ENCODE measurements around the gene CWC15. TPM values are rescaled to one million over a fixed set of nuclear protein-coding genes. Genes with fewer than 3 reads are reported as not detected.
"Not testable (repeated sequence)": the region's sequence is repeated elsewhere in the genome, so short reads cannot be mapped to it uniquely, and the experiment has no call there.

The CWC15 gene
- 93.7 and 96.4 TPM in 2 replicates for polyA plus RNA-seq (2013)

- Histone ChIP-seq H4K12ac (ENCODE audit: low read depth, low read length) (peak within 1 kb of the TSS; percentile 83), H2AFZ (ENCODE audit: insufficient read depth, low read length, poor library complexity) (peak within 1 kb of the TSS; percentile 77), H3K4me1 (ENCODE audit: control insufficient read depth in 1 of 2, insufficient read depth in 2 of 2, low read length in 2 of 2) (no peaks in the 10 kb centered on the region), H3K79me2 (ENCODE audit: control insufficient read depth, insufficient read depth, low read length, poor library complexity) (peaks cover 4% of the 10 kb centered on the region), H3K4ac (ENCODE audit: low read depth, low read length) (peak within 1 kb of the TSS; percentile 51), H3K18ac (ENCODE audit: low read length) (peak within 1 kb of the TSS; percentile 51), H2AK5ac (ENCODE audit: low read length) (peak within 1 kb of the TSS; percentile 95), H3K9ac (ENCODE audit: low read length) (peak within 1 kb of the TSS; percentile 98), H3K27me3 (ENCODE audit: insufficient read depth, low read length) (no peaks in the 10 kb centered on the region), H3K36me3 (ENCODE audit: control insufficient read depth in 1 of 2, insufficient read depth in 2 of 2, low read length in 2 of 2) (peaks cover 0 to 10% of the 10 kb centered on the region in 2 experiments), H4K8ac (ENCODE audit: low read depth, low read length) (peak within 1 kb of the TSS; percentile 87), H2BK12ac (ENCODE audit: low read length) (no peak within 1 kb of the TSS), H2BK5ac (ENCODE audit: low read depth, low read length, poor library complexity) (peak within 1 kb of the TSS; percentile 23), H3K79me1 (ENCODE audit: low read length) (peaks cover 6% of the 10 kb centered on the region), H3K4me2 (ENCODE audit: low read length) (peak within 1 kb of the TSS; percentile 75), H3K14ac (ENCODE audit: low read length) (peak within 1 kb of the TSS; percentile 65), H3K23ac (ENCODE audit: low read length) (no peak within 1 kb of the TSS), H3K9me3 (ENCODE audit: insufficient read depth, low read depth, low read length) (no peaks in the 10 kb centered on the region), H3K4me3 (ENCODE audit: low read depth, low read length) (peak within 1 kb of the TSS; percentile 97), H2BK120ac (ENCODE audit: insufficient read depth, low read length, poor library complexity) (peak within 1 kb of the TSS; percentile 54), H3K27ac (ENCODE audit: low read depth, low read length) (no peak within 1 kb of the TSS), H4K91ac (ENCODE audit: low read depth, low read length) (peak within 1 kb of the TSS; percentile 69)
- peak; percentile 93 to 96 for DNase-seq
- no CpG with 5 or more reads among the region's 66 CpGs for WGBS (ENCODE audit: extremely low coverage, insufficient coverage, insufficient read length)
Measured at GRCh38 chr11:94973099-94973968, at the start of gene CWC15, which contains the start of gene KDM4D. Gene CWC15, minus strand, starts transcription at chr11:94973556. Its CDS starts 1,371 bp downstream, at chr11:94972185. Gene KDM4D, plus strand, starts transcription at chr11:94973709. Its CDS starts 23,664 bp downstream, at chr11:94997373.

GRCh38 chr11:95021468-95021867 is 48.1 kb upstream of the CWC15 start:
- H3K18ac ChIP-seq (ENCODE audit: low read length); H3K79me2 ChIP-seq (ENCODE audit: control insufficient read depth, insufficient read depth, low read length, poor library complexity); H3K14ac ChIP-seq (ENCODE audit: low read length); H2AFZ ChIP-seq (ENCODE audit: insufficient read depth, low read length, poor library complexity); H3K4me2 ChIP-seq (ENCODE audit: low read length); H3K79me1 ChIP-seq (ENCODE audit: low read length); H3K4me3 ChIP-seq (ENCODE audit: low read depth, low read length); H4K12ac ChIP-seq (ENCODE audit: low read depth, low read length); H3K23ac ChIP-seq (ENCODE audit: low read length); H3K4me1 ChIP-seq (ENCODE audit: control insufficient read depth in 1 of 2, insufficient read depth in 2 of 2, low read length in 2 of 2); H4K8ac ChIP-seq (ENCODE audit: low read depth, low read length); H3K4ac ChIP-seq (ENCODE audit: low read depth, low read length); H3K9me3 ChIP-seq (ENCODE audit: insufficient read depth, low read depth, low read length); H2BK12ac ChIP-seq (ENCODE audit: low read length); DNase-seq; H2BK120ac ChIP-seq (ENCODE audit: insufficient read depth, low read length, poor library complexity); H3K9ac ChIP-seq (ENCODE audit: low read length); H2BK5ac ChIP-seq (ENCODE audit: low read depth, low read length, poor library complexity); H2AK5ac ChIP-seq (ENCODE audit: low read length); H3K36me3 ChIP-seq (ENCODE audit: control insufficient read depth in 1 of 2, insufficient read depth in 2 of 2, low read length in 2 of 2); H4K91ac ChIP-seq (ENCODE audit: low read depth, low read length); H3K27me3 ChIP-seq (ENCODE audit: insufficient read depth, low read length); H3K27ac ChIP-seq (ENCODE audit: low read depth, low read length): not testable (repeated sequence)
- 100% methylated on average over 1 of the region's 5 CpGs for WGBS (ENCODE audit: extremely low coverage, insufficient coverage, insufficient read length)

GRCh38 chr11:95016139-95016538 is 42.8 kb upstream of the CWC15 start:
- no peak overlapping the region for H4K91ac ChIP-seq (ENCODE audit: low read depth, low read length)
- no peaks in the 10 kb centered on the region for H3K79me2 ChIP-seq (ENCODE audit: control insufficient read depth, insufficient read depth, low read length, poor library complexity)
- H3K4me2 ChIP-seq (ENCODE audit: low read length) = no peak overlapping the region
- H3K4ac ChIP-seq (ENCODE audit: low read depth, low read length) = no peak overlapping the region
- H3K9me3 ChIP-seq (ENCODE audit: insufficient read depth, low read depth, low read length) = peaks cover 2% of the 10 kb centered on the region
- H2AK5ac ChIP-seq (ENCODE audit: low read length) = no peak overlapping the region
- H3K27me3 ChIP-seq (ENCODE audit: insufficient read depth, low read length) = no peaks in the 10 kb centered on the region
- no peak overlapping the region for H2AFZ ChIP-seq (ENCODE audit: insufficient read depth, low read length, poor library complexity)
- H2BK12ac ChIP-seq (ENCODE audit: low read length) = no peak overlapping the region
- no peak overlapping the region for H3K4me3 ChIP-seq (ENCODE audit: low read depth, low read length)
- H2BK5ac ChIP-seq (ENCODE audit: low read depth, low read length, poor library complexity) = no peak overlapping the region
- no CpG with 5 or more reads among the region's 2 CpGs for WGBS (ENCODE audit: extremely low coverage, insufficient coverage, insufficient read length)
- no peak for DNase-seq
- H3K4me1 ChIP-seq (ENCODE audit: control insufficient read depth in 1 of 2, insufficient read depth in 2 of 2, low read length in 2 of 2) = no peaks in the 10 kb centered on the region
- H4K8ac ChIP-seq (ENCODE audit: low read depth, low read length) = no peak overlapping the region
- no peak overlapping the region for H3K27ac ChIP-seq (ENCODE audit: low read depth, low read length)
- no peak overlapping the region for H4K12ac ChIP-seq (ENCODE audit: low read depth, low read length)
- no peaks in the 10 kb centered on the region for H3K36me3 ChIP-seq (ENCODE audit: control insufficient read depth in 1 of 2, insufficient read depth in 2 of 2, low read length in 2 of 2)
- H3K23ac ChIP-seq (ENCODE audit: low read length) = no peak overlapping the region
- H2BK120ac ChIP-seq (ENCODE audit: insufficient read depth, low read length, poor library complexity) = no peak overlapping the region
- H3K9ac ChIP-seq (ENCODE audit: low read length) = no peak overlapping the region
- no peaks in the 10 kb centered on the region for H3K79me1 ChIP-seq (ENCODE audit: low read length)
- H3K14ac ChIP-seq (ENCODE audit: low read length) = no peak overlapping the region
- H3K18ac ChIP-seq (ENCODE audit: low read length) = no peak overlapping the region

- Histone ChIP-seq H4K12ac (ENCODE audit: low read depth, low read length) (no peak overlapping the region), H2BK120ac (ENCODE audit: insufficient read depth, low read length, poor library complexity) (no peak overlapping the region), H3K79me2 (ENCODE audit: control insufficient read depth, insufficient read depth, low read length, poor library complexity) (no peaks in the 10 kb centered on the region), H3K4ac (ENCODE audit: low read depth, low read length) (no peak overlapping the region), H3K4me1 (ENCODE audit: control insufficient read depth in 1 of 2, insufficient read depth in 2 of 2, low read length in 2 of 2) (no peaks in the 10 kb centered on the region), H3K4me2 (ENCODE audit: low read length) (no peak overlapping the region), H3K14ac (ENCODE audit: low read length) (no peak overlapping the region), H2BK12ac (ENCODE audit: low read length) (no peak overlapping the region), H2AFZ (ENCODE audit: insufficient read depth, low read length, poor library complexity) (no peak overlapping the region), H3K36me3 (ENCODE audit: control insufficient read depth in 1 of 2, insufficient read depth in 2 of 2, low read length in 2 of 2) (no peaks in the 10 kb centered on the region), H4K91ac (ENCODE audit: low read depth, low read length) (no peak overlapping the region), H4K8ac (ENCODE audit: low read depth, low read length) (no peak overlapping the region), H2BK5ac (ENCODE audit: low read depth, low read length, poor library complexity) (no peak overlapping the region), H3K23ac (ENCODE audit: low read length) (no peak overlapping the region), H3K9me3 (ENCODE audit: insufficient read depth, low read depth, low read length) (peaks cover 2% of the 10 kb centered on the region), H3K27me3 (ENCODE audit: insufficient read depth, low read length) (no peaks in the 10 kb centered on the region), H3K79me1 (ENCODE audit: low read length) (no peaks in the 10 kb centered on the region), H3K18ac (ENCODE audit: low read length) (no peak overlapping the region), H3K4me3 (ENCODE audit: low read depth, low read length) (no peak overlapping the region), H2AK5ac (ENCODE audit: low read length) (no peak overlapping the region), H3K27ac (ENCODE audit: low read depth, low read length) (no peak overlapping the region), H3K9ac (ENCODE audit: low read length) (no peak overlapping the region)
- DNase-seq = no peak
- no CpG with 5 or more reads among the region's 12 CpGs for WGBS (ENCODE audit: extremely low coverage, insufficient coverage, insufficient read length)
Measured at GRCh38 chr11:95014184-95014821, 40.9 kb upstream of the CWC15 start.

Measured in trophoblast cell (in vitro differentiated cells and primary cell).